ENCODE results near the gene RPA3. TPM values are rescaled to one million over a fixed set of nuclear protein-coding genes. Genes with fewer than 3 reads are reported as not detected.
A peak's percentile ranks its signal among the peaks of the same experiment; 100 is the strongest.

Gene RPA3
- total and polyA plus RNA-seq, 9 of the 15 experiments (the other 6 are each of a cell fraction or from before 2014, with no cell fraction given) = 68.5 to 265 (median 125) TPM

- TF ChIP-seq CHD7 (IDR thresholded peaks at IDR 0.05; ENCODE audit: low read depth, low read length) = no peak
- TF ChIP-seq RAD21 (CRISPR knock-in tag; conservative IDR thresholded peaks at IDR 0.05 in 1 of 2, IDR thresholded peaks at IDR 0.05 in 1 of 2) = 0 out of 4 replicates have a peak, but pooled peaks of 1 of the 2 experiments have one; percentile 16
- TF ChIP-seq HMBOX1 (IDR thresholded peaks at IDR 0.05) = no peak
- TF ChIP-seq TSHZ1 (CRISPR knock-in tag; IDR thresholded peaks at IDR 0.05) = no peak
- TF ChIP-seq HIVEP1 (CRISPR knock-in tag; IDR thresholded peaks at IDR 0.05) = 0 out of 2 replicates have a peak, but pooled peaks have one; percentile 6
- peak; percentile 58; the same call in 1 of the 2 replicates for TF ChIP-seq NCOA1 (IDR thresholded peaks at IDR 0.05; ENCODE audit: low read depth)
- TF ChIP-seq ZNF79 (CRISPR knock-in tag; IDR thresholded peaks at IDR 0.05; ENCODE audit: low read depth) = no peak
- peak; percentile 98 for TF ChIP-seq E2F3 (CRISPR knock-in tag; IDR thresholded peaks at IDR 0.05)
- no peak for TF ChIP-seq EZH2 (IDR thresholded peaks at IDR 0.05; ENCODE audit: borderline replicate concordance, low read depth, low read length)
- TF ChIP-seq, protein P1, sequence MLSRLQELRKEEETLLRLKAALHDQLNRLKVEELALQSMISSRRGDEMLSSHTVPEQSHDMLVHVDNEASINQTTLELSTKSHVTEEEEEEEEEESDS (CRISPR knock-in tag; IDR thresholded peaks at IDR 0.05) = no peak
Measured at GRCh38 chr7:7640221-7641128, 77.9 kb downstream of the RPA3 start, which contains the start of gene UMAD1 (continued).
